Smooth muscle cell (in vitro differentiated cells): ENCODE data around the gene ZIC2. TPM values are rescaled to one million over a fixed set of nuclear protein-coding genes. Genes with fewer than 3 reads are reported as not detected.

ENCODE experiments used
- DNase-seq: peaks from one replicate; lab custom pipeline; 2025; ENCODE audit not compliant: unreplicated experiment; lab: John Stamatoyannopoulos, UW
- H2AFZ ChIP-seq: fragments of 200-600 bp; sonication (generic); 2 replicates; pipeline ENCODE4 v1.6.0; 2016; ENCODE audit warnings: antibody characterized with exemption, low read depth, mild to moderate bottlenecking
- H3F3A ChIP-seq: fragments of 200-600 bp; sonication (generic); 2 replicates; pipeline ENCODE4 v1.6.0; 2017; ENCODE audit warnings: antibody characterized with exemption, low read depth
- H3K27ac ChIP-seq: fragments of 200-600 bp; sonication (generic); 2 replicates; pipeline ENCODE4 v1.5.1; 2016; ENCODE audit warnings: low read depth, mild to moderate bottlenecking
- H3K27me3 ChIP-seq: fragments of 200-600 bp; sonication (generic); 2 replicates; pipeline ENCODE4 v1.6.1; 2016; ENCODE audit warnings: low read depth, mild to moderate bottlenecking
- H3K36me3 ChIP-seq: fragments of 200-600 bp; sonication (generic); 2 replicates; pipeline ENCODE4 v1.5.1; 2016; ENCODE audit warnings: low read depth
- H3K4me1 ChIP-seq: fragments of 200-600 bp; sonication (generic); 2 replicates; pipeline ENCODE4 v1.5.1; 2016; ENCODE audit warnings: low read depth
- H3K4me2 ChIP-seq: fragments of 200-600 bp; sonication (generic); 2 replicates; pipeline ENCODE4 v1.6.0; 2016; ENCODE audit warnings: mild to moderate bottlenecking
- H3K4me3 ChIP-seq: fragments of 200-600 bp; sonication (generic); 2 replicates; pipeline ENCODE4 v1.5.1; 2016; ENCODE audit warnings: mild to moderate bottlenecking
- H3K79me2 ChIP-seq: fragments of 200-600 bp; sonication (generic); 2 replicates; pipeline ENCODE4 v1.6.0; 2016; ENCODE audit warnings: low read depth, mild to moderate bottlenecking
- H3K9ac ChIP-seq: fragments of 200-600 bp; sonication (generic); 2 replicates; pipeline ENCODE4 v1.6.0; 2016; ENCODE audit warnings: low read depth
- H3K9me3 ChIP-seq: fragments of 200-600 bp; sonication (generic); replicated peaks from 2 replicates; pipeline ENCODE4 v1.5.1; 2016; ENCODE audit warnings: low read depth
- H4K20me1 ChIP-seq: fragments of 200-600 bp; sonication (generic); 2 replicates; pipeline ENCODE4 v1.6.0; 2016; ENCODE audit warnings: low read depth
- WGBS: methylation state at CpG from one replicate; pipeline ENCODE4 v1.1.7; 2016; ENCODE audit warnings: low lambda C conversion rate; 5-methylcytosine and 5-hydroxymethylcytosine counted together
- polyA plus RNA-seq: library from polyadenylated mRNA; unstranded; fragments of >200 nt; fragmentation: Nextera tagmentation; extraction: Ambion mirVana; gene quantifications from 2 replicates; pipeline ENCODE4 v1.2.1, GENCODE V29; 2016
- total RNA-seq: library from RNA; depleted of rRNA; stranded (reverse); fragments of >200 nt; gene quantifications from 2 replicates; pipeline ENCODE4 v1.2.3, GENCODE V29; 2014
- TF ChIP-seq, protein P1 (sequence below): fragments of 200-600 bp; sonication (generic); IDR thresholded peaks from 2 replicates; pipeline ENCODE4 v1.5.1; 2017; ENCODE audit warnings: borderline replicate concordance, mild to moderate bottlenecking, antibody characterized with exemption; ENCODE audit not compliant: insufficient read depth, poor library complexity, severe bottlenecking

Gene ZIC2
- total and polyA plus RNA-seq, 2 experiments from 2014 or later: not detected

DNA sequence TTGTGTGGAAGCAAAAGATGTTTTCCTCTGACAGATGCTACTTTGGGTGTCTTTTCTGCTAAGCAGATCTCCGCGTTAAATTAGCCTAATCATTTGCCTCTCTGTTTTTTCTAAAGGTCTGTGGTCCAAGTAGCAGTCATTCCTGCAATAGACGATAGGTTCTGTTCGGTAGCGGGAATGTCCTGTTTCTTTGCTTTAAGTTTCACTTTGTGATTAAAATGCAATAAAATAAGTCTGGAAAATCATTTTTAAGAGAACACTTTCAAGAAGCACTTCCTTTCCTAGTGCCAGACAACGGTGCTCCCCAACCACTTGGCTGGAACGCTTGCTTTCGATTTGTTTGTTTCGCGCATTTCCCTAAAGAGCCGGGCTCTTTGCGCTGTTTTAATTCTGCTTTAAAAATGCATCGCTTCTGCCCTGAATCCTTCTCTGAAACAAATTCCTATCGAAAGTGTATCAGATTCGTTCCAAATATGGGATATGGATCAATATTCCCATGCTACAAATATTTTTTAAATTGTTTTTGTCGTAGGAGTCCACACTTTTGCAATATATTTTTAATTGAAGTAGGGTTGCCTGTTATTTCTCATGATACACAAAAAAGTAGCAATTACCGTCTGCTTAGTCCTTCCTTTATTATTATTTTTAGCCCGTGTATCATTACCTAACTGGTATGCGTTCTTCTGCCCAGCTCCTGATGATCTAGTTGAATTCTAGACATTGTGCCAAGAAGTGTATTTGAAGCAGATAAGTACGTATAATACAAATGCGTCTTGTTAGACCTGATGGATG is 14.2 kb downstream of the ZIC2 start:
- Histone ChIP-seq H2AFZ (no peak overlapping the region), H3K4me1 (peaks cover 26% of the 10 kb centered on the region), H4K20me1 (peaks cover 7% of the 10 kb centered on the region), H3K9me3 (no peaks in the 10 kb centered on the region), H3K9ac (no peak overlapping the region), H3K4me2 (no peak overlapping the region), H3K36me3 (no peaks in the 10 kb centered on the region), H3K27me3 (peaks cover 92% of the 10 kb centered on the region), H3K4me3 (no peak overlapping the region), H3F3A (no peaks in the 10 kb centered on the region), H3K27ac (no peak overlapping the region), H3K79me2 (no peaks in the 10 kb centered on the region)
- TF ChIP-seq, protein P1, sequence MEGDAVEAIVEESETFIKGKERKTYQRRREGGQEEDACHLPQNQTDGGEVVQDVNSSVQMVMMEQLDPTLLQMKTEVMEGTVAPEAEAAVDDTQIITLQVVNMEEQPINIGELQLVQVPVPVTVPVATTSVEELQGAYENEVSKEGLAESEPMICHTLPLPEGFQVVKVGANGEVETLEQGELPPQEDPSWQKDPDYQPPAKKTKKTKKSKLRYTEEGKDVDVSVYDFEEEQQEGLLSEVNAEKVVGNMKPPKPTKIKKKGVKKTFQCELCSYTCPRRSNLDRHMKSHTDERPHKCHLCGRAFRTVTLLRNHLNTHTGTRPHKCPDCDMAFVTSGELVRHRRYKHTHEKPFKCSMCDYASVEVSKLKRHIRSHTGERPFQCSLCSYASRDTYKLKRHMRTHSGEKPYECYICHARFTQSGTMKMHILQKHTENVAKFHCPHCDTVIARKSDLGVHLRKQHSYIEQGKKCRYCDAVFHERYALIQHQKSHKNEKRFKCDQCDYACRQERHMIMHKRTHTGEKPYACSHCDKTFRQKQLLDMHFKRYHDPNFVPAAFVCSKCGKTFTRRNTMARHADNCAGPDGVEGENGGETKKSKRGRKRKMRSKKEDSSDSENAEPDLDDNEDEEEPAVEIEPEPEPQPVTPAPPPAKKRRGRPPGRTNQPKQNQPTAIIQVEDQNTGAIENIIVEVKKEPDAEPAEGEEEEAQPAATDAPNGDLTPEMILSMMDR: no peak
- 7% methylated on average over 21 of the region's 21 CpGs for WGBS
- no peak for DNase-seq

DNA sequence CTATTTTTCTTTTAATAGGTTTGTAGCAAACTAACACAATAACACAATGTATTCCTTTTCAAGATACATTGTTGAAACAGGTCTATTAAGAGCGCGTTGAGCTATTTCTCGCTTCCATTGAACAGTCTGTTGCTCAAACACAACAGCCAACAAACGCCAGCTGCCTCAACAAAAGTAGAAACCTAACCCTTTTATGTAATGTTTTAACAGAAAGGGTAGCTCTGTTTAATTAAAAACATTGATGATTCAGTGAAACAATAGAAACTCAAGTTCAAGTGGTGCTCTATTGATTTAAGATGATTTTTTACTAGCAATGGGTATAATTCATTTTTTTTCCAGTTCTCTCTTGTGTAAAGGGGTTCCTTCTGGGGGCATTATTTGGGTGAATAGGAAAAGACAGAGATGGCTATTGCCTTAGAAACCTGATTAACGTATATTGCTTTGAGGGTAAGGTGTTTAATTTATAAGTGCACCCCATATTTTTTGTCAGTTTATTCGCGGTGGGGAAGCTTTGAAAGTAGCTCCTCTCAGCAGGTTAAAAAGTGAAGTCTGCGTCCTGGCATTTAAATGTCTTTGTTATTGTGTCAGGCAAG is 14.9 kb downstream of the ZIC2 start:
- H4K20me1 ChIP-seq: peaks cover 7% of the 10 kb centered on the region
- H3K4me1 ChIP-seq: peaks cover 25% of the 10 kb centered on the region
- peaks cover 86% of the 10 kb centered on the region for H3K27me3 ChIP-seq
- no peak overlapping the region for H3K4me3 ChIP-seq
- no peak overlapping the region for H2AFZ ChIP-seq
- no peaks in the 10 kb centered on the region for H3K9me3 ChIP-seq
- TF ChIP-seq, protein P1: no peak
- no peak overlapping the region for H3K4me2 ChIP-seq
- H3K79me2 ChIP-seq: no peaks in the 10 kb centered on the region
- H3F3A ChIP-seq: no peaks in the 10 kb centered on the region
- no peak for DNase-seq
- no peak overlapping the region for H3K27ac ChIP-seq
- H3K36me3 ChIP-seq: no peaks in the 10 kb centered on the region
- WGBS: 14% methylated on average over 8 of the region's 8 CpGs
- no peak overlapping the region for H3K9ac ChIP-seq

DNA sequence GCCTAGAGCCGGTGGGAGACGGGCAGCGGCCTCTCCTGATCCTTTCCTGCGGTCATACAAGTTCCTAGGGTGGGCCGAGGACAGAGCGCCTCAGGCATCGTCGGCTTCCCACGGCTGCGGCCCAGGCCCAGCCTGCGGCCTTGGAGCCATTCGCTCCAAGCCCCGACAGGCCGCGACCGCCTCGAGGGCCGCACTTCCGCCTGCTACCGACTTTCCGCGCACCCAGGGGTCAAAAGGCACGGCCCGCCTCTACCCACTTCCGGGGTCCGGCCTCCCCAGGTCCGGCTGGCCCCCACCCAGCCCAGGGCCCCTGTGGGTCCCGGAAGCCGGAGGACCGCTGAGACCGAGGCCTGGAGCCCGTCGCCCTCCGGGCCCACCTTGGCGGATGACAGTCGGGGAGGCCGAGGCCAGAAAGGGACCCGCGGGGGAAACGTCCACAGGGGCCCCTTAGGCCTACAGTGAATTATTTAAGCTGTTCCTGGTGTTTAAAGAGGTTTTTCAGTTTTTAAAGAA is 16.2 kb downstream of the ZIC2 start:
- Histone ChIP-seq H3K27ac (no peak overlapping the region), H3F3A (no peaks in the 10 kb centered on the region), H3K36me3 (no peaks in the 10 kb centered on the region), H3K9ac (no peak overlapping the region), H4K20me1 (peaks cover 7% of the 10 kb centered on the region), H2AFZ (no peak overlapping the region), H3K4me3 (no peak overlapping the region), H3K27me3 (peaks cover 73% of the 10 kb centered on the region), H3K9me3 (no peaks in the 10 kb centered on the region), H3K79me2 (no peaks in the 10 kb centered on the region), H3K4me2 (no peak overlapping the region), H3K4me1 (peaks cover 16% of the 10 kb centered on the region)
- TF ChIP-seq, protein P1: no peak
- 52% methylated on average over 40 of the region's 40 CpGs for WGBS
- no peak for DNase-seq
